ENCODE results near the gene CDC34.
"Not testable (repeated sequence)": the region's sequence is repeated elsewhere in the genome, so short reads cannot be mapped to it uniquely, and the experiment has no call there.

Gene CDC34

GRCh38 chr19:574658-575526 is 43.3 kb downstream of the CDC34 start:
- DNase-seq: peak in 1 of 5 experiments; percentile 25

- DNase-seq: no peak
Observed at GRCh38 chr19:575527-576506, 44.3 kb downstream of the CDC34 start.

GRCh38 chr19:576768-577438 is 45.3 kb downstream of the CDC34 start:
- no peak for DNase-seq

- DNase-seq: no peak
Observed at GRCh38 chr19:577439-578392, 46.2 kb downstream of the CDC34 start.

- DNase-seq: no peak
Observed at GRCh38 chr19:579111-579841, 47.7 kb downstream of the CDC34 start.

GRCh38 chr19:579842-580155 is 48.2 kb downstream of the CDC34 start:
- no peak for DNase-seq

GRCh38 chr19:580274-580835 is 48.8 kb downstream of the CDC34 start:
- no peak for DNase-seq

- no peak for DNase-seq
Observed at GRCh38 chr19:581399-582111, 50.0 kb downstream of the CDC34 start.

GRCh38 chr19:582497-583197 is 51.1 kb downstream of the CDC34 start:
- DNase-seq: no peak

GRCh38 chr19:583198-583967 is 51.8 kb downstream of the CDC34 start:
- no peak for DNase-seq

GRCh38 chr19:583968-584239 is 52.3 kb downstream of the CDC34 start:
- no peak for DNase-seq

GRCh38 chr19:584240-585001 is 52.9 kb downstream of the CDC34 start:
- DNase-seq: peak; percentile 41 to 62 (median 46)

- not testable (repeated sequence) for DNase-seq
Observed at GRCh38 chr19:585146-585545, 53.6 kb downstream of the CDC34 start.

GRCh38 chr19:585551-586110 is 54.1 kb downstream of the CDC34 start:
- DNase-seq: no peak

GRCh38 chr19:588093-588740 is 56.7 kb downstream of the CDC34 start:
- peak in 4 of 5 experiments; percentile 43 to 76 (median 64) for DNase-seq

- DNase-seq: no peak
Observed at GRCh38 chr19:588741-589692, 57.5 kb downstream of the CDC34 start.
